HG03571 (cell line): ENCODE results near the gene SHLD1.
"Not testable (repeated sequence)": the region's sequence is repeated elsewhere in the genome, so short reads cannot be mapped to it uniquely, and the experiment has no call there.

Source experiments
- ATAC-seq: cut with Tn5 transposase; IDR thresholded peaks from one replicate; pipeline ENCODE4 v1.9.1; 2021; ENCODE audit not compliant: unreplicated experiment

SHLD1 gene

GRCh38 chr20:5735845-5736510, 14.2 kb upstream of the SHLD1 start:
- ATAC-seq, result no peak

DNA sequence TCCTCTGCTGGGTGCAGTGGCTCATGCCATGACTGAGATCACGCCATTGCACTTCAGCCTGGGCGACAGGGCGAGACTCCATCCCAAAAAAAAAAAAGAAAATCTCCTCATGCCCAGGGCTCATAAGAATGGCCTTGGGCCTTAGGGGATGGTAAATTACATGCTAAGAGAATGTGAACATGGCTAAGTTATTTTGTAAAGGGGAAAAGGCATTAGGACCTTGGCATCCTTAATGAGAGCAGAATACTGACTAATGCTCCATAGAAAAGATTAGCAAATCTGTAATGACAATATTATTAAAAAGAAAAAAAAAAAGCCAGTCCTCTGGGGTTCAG, 12.6 kb upstream of the SHLD1 start:
- ATAC-seq, result no peak

DNA sequence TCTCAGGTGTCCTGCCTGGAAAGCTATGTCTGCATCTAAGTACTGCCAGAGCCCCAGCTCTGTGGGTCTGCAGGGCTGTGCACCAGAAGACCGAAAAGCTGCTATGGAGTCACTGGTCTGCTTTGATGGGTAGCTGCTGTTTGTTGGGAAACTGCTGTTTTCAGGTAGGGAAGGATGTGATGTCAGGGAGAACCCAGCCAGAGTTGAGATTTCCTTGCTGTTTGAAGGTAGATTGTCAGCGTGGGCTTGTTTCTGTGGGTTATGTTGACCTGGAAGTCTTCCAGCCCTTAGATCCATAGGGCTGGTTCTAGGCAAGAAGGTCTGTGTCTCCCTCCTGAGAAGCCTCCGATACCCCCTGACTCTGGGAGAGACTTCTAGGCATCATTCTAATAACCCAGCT, 12.2 kb upstream of the SHLD1 start:
- no peak for ATAC-seq

DNA sequence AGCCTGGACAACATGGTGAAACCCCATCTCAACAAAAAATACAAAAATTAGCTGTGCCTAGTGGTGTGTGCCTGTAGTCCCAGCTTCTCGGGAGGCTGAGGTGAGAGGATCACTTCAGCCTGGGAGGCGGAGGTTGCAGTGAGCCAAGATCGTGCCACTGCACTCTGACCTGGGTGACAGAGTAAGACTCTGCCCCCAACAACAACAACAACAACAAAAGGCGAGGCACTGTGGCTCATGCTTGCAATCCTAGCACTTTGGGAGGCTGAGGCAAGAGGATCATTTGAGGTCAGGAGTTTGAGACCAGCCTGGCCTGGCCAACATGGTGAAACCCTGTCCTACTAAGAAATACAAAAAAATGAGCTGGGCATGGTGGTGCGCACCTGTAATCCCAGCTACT, 9.6 kb upstream of the SHLD1 start:
- ATAC-seq, result not testable (repeated sequence)

DNA sequence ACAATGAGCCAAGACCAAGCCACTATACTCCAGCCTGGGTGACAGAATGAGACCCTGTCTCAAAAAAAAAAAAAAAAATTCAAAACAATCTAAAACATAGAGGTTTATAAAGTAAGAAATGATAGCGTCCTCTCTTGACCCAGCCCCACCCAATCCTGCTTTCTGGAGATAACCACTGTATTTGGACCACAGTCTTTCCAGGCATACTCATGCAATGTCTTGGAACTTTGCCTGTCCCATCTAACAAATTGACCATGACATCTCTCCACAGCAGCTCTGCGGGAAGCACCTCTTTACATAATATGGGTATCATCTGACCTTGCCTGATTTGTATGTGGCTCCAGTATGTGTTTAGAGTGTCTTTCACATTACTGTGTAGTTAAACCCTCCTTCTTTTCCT, 9.1 kb upstream of the SHLD1 start:
- no peak for ATAC-seq

GRCh38 chr20:5742041-5742440, 8.2 kb upstream of the SHLD1 start:
- ATAC-seq, result no peak

GRCh38 chr20:5745416-5746030, 4.7 kb upstream of the SHLD1 start:
- no peak for ATAC-seq

DNA sequence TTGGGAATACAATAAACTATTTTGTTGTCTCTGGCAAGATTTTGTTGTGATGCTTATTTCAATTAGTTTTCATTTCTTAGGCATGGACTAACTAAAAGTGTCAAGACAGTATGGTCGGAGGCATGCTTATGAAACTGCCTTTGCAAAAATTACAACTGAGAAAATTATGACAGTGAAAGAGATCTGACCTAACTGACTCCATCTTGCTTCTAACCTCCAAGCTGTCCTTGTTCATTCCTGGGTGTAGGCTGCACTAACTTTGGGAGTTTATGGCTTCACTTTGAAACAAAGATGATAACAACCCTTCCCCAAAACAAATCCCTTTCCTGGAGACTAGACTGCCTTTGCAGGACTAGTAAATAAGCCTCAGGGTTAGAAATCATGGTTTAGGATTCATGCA, 4.1 kb upstream of the SHLD1 start:
- no peak for ATAC-seq

GRCh38 chr20:5748246-5748645, 2.0 kb upstream of the SHLD1 start:
- ATAC-seq, result no peak

- ATAC-seq, result not testable (repeated sequence)
Observed at GRCh38 chr20:5749512-5749951, 669 bp upstream of the SHLD1 start.

DNA sequence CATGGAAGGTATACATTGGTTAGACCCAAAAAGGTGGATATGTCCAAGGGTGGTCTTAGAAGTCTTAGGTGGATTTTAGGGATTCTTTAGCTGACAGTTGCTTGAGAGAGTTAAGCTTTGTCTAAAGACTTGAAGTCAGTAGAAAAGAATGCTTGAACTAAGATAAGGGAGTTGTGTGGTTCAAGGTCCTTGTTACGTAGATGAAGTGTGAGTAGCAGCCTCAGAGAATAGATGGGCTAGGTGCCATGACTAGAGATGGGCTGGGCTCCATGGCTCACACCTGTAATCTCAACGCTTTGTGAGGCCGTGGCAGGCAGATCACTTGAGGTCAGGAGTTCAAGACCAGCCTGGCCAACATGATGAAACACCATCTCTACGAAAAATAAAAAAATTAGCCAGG, 1.7 kb downstream of the SHLD1 start:
- ATAC-seq, result no peak

DNA sequence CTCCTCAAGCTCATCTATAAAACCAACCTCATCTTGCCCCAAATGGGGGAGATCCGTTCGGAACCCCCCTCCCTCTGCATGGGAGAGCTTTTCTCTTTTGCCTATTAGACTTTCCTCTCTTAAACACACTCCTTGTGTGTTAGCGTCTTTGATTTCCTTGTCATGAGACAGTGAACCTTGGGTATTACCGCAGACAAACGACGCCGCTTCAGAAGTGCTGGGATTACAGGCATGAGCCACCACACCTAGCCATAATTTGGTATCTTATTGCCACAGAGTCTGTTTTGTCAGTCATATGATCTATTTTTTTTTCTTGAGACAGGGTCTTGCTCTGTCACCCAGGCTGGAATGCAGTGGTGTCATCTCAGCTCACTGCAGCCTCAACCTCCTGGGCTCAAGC, 3.6 kb downstream of the SHLD1 start:
- ATAC-seq, result no peak

DNA sequence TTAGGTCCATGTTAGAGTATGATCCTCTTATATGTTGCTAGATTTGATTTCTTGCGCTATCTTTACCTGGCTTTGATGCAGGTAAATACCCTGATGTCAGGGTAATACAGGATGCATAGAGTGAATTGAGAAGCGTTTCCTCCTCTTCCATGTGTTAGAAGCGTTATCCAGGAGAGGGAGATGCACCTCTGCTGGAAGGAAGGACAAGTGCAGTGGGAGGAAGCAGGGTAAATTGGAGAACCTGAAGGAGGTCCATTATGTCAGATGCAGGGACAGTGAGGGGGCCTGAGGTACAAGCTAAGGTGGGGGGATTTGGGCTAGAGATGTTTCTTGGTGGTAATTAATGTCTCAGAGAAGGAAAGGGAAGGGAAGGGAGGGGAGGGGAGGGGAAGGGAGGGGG, 7.7 kb downstream of the SHLD1 start:
- ATAC-seq, result no peak

- no peak for ATAC-seq
Observed at GRCh38 chr20:5766085-5766764, 16.0 kb downstream of the SHLD1 start.

DNA sequence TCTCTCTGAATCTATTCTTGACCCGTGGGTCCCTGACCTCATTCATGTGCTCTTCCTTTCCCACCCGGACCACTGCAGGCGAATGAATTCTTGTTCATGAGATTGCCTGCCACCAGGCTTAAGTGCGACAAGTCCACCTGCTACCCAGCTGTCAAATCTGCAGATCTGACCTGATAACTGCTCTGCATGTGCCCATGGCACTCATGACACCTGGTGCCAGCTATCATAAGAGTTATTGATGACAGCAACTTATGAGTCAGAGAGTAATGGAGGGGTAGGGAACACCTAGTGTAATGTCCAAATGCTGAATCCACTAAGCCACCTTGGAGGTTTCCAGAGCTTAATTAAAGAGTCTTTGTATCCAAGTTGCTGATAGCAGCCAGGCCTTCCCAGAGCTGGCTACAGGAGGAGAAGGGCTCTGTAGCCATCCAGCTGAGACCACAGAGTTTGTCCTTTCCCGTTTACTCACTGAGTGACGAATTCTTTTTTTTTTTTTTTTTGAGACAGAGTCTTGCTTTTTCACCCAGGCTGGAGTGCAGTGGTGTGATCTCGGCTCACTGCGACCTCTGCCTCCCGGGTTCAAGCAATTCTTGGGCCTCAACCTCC, 17.4 kb downstream of the SHLD1 start:
- no peak for ATAC-seq

DNA sequence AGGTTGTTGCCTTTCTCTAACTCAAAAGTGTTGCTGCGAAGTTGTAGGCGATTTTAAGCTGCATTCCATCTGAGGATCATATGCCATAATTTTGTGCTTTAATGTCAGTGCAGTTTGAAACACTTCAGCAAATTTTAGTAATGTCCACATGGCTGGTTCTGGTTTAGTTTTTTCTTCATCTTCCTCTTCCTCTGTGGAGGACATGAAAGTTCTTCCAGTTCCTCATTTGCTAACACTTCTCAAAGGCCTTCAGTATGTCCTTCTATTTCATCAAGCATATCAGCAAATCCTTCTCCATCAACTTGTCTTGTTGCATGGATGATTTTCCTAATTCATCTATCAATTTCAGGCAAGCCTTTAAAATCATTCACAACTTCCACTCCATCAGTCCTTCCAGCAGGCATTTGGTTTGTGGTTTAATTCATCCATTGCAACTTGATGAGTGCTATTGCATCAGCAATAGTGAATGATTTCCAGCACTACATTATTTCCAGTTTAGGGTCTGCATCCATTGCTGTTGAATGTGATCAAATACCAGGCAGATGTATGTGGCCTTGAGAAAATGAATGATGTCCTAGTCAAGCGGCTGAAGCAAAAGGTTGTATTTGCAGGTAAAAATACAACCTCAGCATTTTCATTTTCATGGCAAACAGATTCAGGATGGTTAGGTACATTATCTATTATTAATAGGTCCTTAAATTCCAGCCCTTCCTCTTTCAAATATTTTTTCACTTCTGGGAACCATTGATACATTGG, 20.2 kb downstream of the SHLD1 start:
- ATAC-seq, result no peak

- peak; percentile 59 for ATAC-seq
Observed at GRCh38 chr20:5770987-5771318, 20.8 kb downstream of the SHLD1 start.

DNA sequence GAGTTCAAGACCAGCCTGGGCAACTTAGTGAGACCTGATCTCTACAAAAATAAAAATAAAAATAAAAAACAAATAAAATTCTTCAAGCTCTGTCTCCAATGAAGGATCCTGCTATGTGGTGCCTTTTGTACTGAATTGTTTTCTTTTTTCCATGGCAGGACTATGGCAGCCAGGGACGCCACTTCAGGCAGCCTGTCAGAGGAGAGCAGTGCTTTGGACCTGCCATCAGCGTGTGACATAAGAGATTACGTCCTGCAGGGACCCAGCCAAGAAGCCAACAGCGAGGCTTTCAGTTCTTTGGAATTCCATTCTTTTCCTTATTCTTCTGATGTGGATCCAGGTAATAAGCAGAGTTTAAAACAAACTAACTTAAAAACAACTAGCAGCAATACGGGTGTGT, 22.5 kb downstream of the SHLD1 start:
- no peak for ATAC-seq

DNA sequence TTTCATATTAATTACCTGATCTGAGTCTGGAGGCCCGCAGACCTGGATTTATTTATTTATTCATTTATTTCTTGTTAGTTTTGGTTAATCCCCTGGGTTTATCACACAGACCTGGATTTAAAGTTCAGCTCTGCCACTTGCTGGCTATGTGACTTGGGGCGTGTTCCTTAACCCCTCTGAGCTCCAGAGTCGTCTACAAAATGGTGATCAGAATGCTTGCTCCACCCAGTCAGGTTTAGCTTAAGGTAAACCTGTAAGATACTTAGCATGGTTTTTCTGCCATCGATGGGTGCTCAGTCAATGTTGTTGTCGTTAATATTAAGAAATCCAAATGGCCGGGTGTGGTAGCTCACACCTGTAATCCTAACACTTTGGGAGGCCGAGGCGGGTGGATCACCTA, 23.4 kb downstream of the SHLD1 start:
- no peak for ATAC-seq

DNA sequence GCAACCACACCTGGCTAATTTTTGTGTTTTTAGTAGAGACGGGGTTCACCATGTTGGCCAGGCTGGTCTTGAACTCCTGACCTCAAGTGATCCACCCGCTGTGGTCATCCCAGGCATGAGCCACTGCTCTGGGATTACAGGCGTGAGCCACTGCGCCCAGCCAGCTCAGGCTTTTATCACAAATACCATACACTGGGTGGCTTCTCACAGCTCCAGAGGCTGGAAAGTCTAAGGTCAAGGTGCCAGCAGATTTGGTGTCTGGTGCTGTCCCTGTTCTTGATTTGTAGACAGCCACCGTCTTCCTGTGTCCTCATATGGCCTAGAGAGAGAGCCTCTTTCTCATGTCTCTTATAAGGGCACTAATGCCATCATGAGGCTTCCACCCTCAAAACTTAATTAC, 25.9 kb downstream of the SHLD1 start:
- no peak for ATAC-seq

DNA sequence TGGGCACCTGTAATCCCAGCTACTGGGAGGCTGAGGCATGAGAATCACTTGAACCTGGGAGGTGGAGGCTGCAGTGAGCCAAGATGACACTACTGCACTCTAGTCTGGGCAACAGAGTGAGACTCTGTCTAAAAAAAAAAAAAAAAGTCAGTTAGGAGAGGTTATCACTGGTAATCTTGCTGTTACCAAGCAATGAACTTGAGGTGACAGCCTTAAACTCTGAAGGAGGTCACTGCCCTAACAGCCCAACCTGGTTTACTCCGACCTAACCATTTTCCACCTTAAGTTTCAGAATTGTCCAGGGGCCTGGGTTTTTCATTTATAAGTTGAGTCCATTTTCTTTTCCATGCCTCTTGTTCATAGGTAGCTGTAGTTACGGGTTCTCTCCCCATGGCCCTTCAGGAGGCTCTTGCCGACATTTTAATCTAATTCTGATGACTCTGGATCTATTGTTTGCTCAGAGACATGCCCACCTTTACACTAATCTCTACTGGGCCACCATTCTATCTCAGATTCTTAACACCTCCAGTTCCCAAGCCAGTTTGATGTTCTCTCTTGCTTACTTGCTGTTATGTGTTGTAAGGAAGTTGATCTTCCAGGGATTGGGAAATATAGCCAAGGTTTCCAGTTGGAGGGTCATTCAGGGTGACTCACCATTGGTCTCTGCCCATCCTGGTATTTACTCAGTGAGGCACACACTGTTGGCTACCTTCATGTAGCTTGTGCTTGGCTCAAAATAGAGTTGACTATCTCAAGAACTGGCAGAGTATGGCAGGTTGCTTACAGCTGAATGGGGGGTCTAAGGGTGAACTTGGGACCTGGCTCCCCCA, 29.1 kb downstream of the SHLD1 start:
- no peak for ATAC-seq
